ENCODE measurements around the gene HYLS1. TPM values are rescaled to one million over a fixed set of nuclear protein-coding genes. Genes with fewer than 3 reads are reported as not detected.

The HYLS1 gene
- total RNA-seq, 2 donors from 2014 or later: 3.7 to 5.0 TPM

- peak; percentile 73 for DNase-seq (ENCODE audit: low spot score)
- intact Hi-C loops (cut with DNase I): no loop called here
Measured at GRCh38 chr11:125929445-125930075, 42.1 kb downstream of the HYLS1 start.

GRCh38 chr11:125930076-125930450 is 42.6 kb downstream of the HYLS1 start:
- intact Hi-C loops (cut with DNase I): no loop called here
- no peak for DNase-seq (ENCODE audit: low spot score)

- no peak for DNase-seq (ENCODE audit: low spot score)
- intact Hi-C loops (cut with DNase I): no loop called here
Measured at GRCh38 chr11:125931116-125931515, 43.6 kb downstream of the HYLS1 start.

GRCh38 chr11:125931668-125932067 is 44.2 kb downstream of the HYLS1 start:
- no peak for DNase-seq (ENCODE audit: low spot score)
- intact Hi-C loops (cut with DNase I): no loop called here

- peak; percentile 56 for DNase-seq (ENCODE audit: low spot score)
- intact Hi-C loops (cut with DNase I): no loop called here
Measured at GRCh38 chr11:125932301-125932700, 44.8 kb downstream of the HYLS1 start.

GRCh38 chr11:125933030-125933813 is 45.8 kb downstream of the HYLS1 start:
- intact Hi-C loops (cut with DNase I): no loop called here
- no peak for DNase-seq (ENCODE audit: low spot score)

- intact Hi-C loops (cut with DNase I): no loop called here
- no peak for DNase-seq (ENCODE audit: low spot score)
Measured at GRCh38 chr11:125934473-125934872, 47.0 kb downstream of the HYLS1 start.

- intact Hi-C loops (cut with DNase I): no loop called here
- no peak for DNase-seq (ENCODE audit: low spot score)
Measured at GRCh38 chr11:125935056-125935455, 47.6 kb downstream of the HYLS1 start.

- no peak for DNase-seq (ENCODE audit: low spot score)
- intact Hi-C loops (cut with DNase I): no loop called here
Measured at GRCh38 chr11:125935618-125936199, 48.2 kb downstream of the HYLS1 start.

GRCh38 chr11:125938418-125938817 is 51.0 kb downstream of the HYLS1 start:
- DNase-seq (ENCODE audit: low spot score): peak; percentile 67

GRCh38 chr11:125939081-125939521 is 51.6 kb downstream of the HYLS1 start:
- DNase-seq (ENCODE audit: low spot score): peak; percentile 68
- intact Hi-C loops (cut with DNase I): no loop called here

More at GRCh38 chr11:125938418-125938817, 51.0 kb downstream of the HYLS1 start:
- intact Hi-C loops (cut with DNase I): no loop called here

GRCh38 chr11:125940145-125940544 is 52.7 kb downstream of the HYLS1 start:
- no peak for DNase-seq (ENCODE audit: low spot score)
- intact Hi-C loops (cut with DNase I): no loop called here

- intact Hi-C loops (cut with DNase I): no loop called here
- no peak for DNase-seq (ENCODE audit: low spot score)
Measured at GRCh38 chr11:125941267-125941618, 53.8 kb downstream of the HYLS1 start.

- intact Hi-C loops (cut with DNase I): no loop called here
- DNase-seq (ENCODE audit: low spot score): no peak
Measured at GRCh38 chr11:125941619-125942611, 54.4 kb downstream of the HYLS1 start.

GRCh38 chr11:125942771-125943428 is 55.4 kb downstream of the HYLS1 start:
- intact Hi-C loops (cut with DNase I): no loop called here
- no peak for DNase-seq (ENCODE audit: low spot score)

GRCh38 chr11:125943661-125944349 is 56.3 kb downstream of the HYLS1 start:
- DNase-seq (ENCODE audit: low spot score): no peak
- intact Hi-C loops (cut with DNase I): no loop called here

GRCh38 chr11:125944350-125945010 is 57.0 kb downstream of the HYLS1 start:
- no peak for DNase-seq (ENCODE audit: low spot score)
- intact Hi-C loops (cut with DNase I): no loop called here
